ENCODE measurements around the gene AAGAB. TPM values are rescaled to one million over a fixed set of nuclear protein-coding genes. Genes with fewer than 3 reads are reported as not detected.

The AAGAB gene
- total RNA-seq, 1 experiment from 2014 or later: 56.5 TPM

GRCh38 chr15:67193223-67193990, 61.1 kb downstream of the AAGAB start:
- Histone ChIP-seq H3K4me1 (replicated peaks; ENCODE audit: insufficient read depth) (no peaks in the 10 kb centered on the region), H3K9me3 (ENCODE audit: insufficient read depth, low read depth) (no peaks in the 10 kb centered on the region), H4K20me1 (ENCODE audit: insufficient read depth) (no peaks in the 10 kb centered on the region), H3K4me2 (no peak overlapping the region), H3K4me3 (no peak overlapping the region), H3K9me2 (ENCODE audit: insufficient read depth) (no peaks in the 10 kb centered on the region), H3K27ac (0 out of 2 replicates have a peak overlapping the region, but pooled peaks have one; percentile 5), H3K79me2 (ENCODE audit: low read depth) (no peaks in the 10 kb centered on the region), H3K27me3 (ENCODE audit: insufficient read depth, low read depth) (no peaks in the 10 kb centered on the region), H3K36me3 (ENCODE audit: low read depth) (peaks cover 22% of the 10 kb centered on the region; the same call in 1 of the 2 replicates), H2AFZ (no peak overlapping the region), H3F3A (ENCODE audit: insufficient read depth, low read depth) (peaks cover 83% of the 10 kb centered on the region)
- intact Hi-C loops (cut with micrococcal nuclease; ENCODE audit: unreplicated experiment): loop anchor here (5.0 kb wide), 1 partner anchor 86 kb away; no protein-coding TSS in a partner anchor
- no TSS peak for BruUV-seq (replicated peaks)
- DNase-seq: no peak
- CTCF ChIA-PET: interaction anchor here (0.5 kb wide), 1 partner anchor 129 kb away, joined by 3 read pairs; no protein-coding TSS in a partner anchor
- no peak for TF ChIP-seq EZH2 (IDR thresholded peaks at IDR 0.05; ENCODE audit: low read depth)
- no peak for TF ChIP-seq CTCF (conservative IDR thresholded peaks at IDR 0.05)
- POLR2A ChIA-PET (ENCODE audit: unreplicated experiment): interaction anchor here (0.6 to 0.7 kb wide), 2 partner anchors 37 to 324 kb away, joined by 3 to 4 read pairs; no protein-coding TSS in a partner anchor

- peaks cover 75% of the 10 kb centered on the region for H3F3A ChIP-seq (ENCODE audit: insufficient read depth, low read depth)
- no peaks in the 10 kb centered on the region for H3K9me3 ChIP-seq (ENCODE audit: insufficient read depth, low read depth)
- intact Hi-C loops (cut with micrococcal nuclease; ENCODE audit: unreplicated experiment): loop anchor here (5.0 kb wide), 1 partner anchor 85 kb away; no protein-coding TSS in a partner anchor
- H3K9me2 ChIP-seq (ENCODE audit: insufficient read depth): no peaks in the 10 kb centered on the region
- no peak overlapping the region for H3K4me3 ChIP-seq
- H2AFZ ChIP-seq: no peak overlapping the region
- H3K27me3 ChIP-seq (ENCODE audit: insufficient read depth, low read depth): no peaks in the 10 kb centered on the region
- H3K4me2 ChIP-seq: no peak overlapping the region
- peaks cover 28% of the 10 kb centered on the region; the same call in 1 of the 2 replicates for H3K36me3 ChIP-seq (ENCODE audit: low read depth)
- peak overlapping the region; percentile 16; the same call in 1 of the 2 replicates for H3K27ac ChIP-seq
- H3K4me1 ChIP-seq (replicated peaks; ENCODE audit: insufficient read depth): no peaks in the 10 kb centered on the region
- no peak for DNase-seq
- BruUV-seq (replicated peaks): no TSS peak
- no peaks in the 10 kb centered on the region for H4K20me1 ChIP-seq (ENCODE audit: insufficient read depth)
- no peaks in the 10 kb centered on the region for H3K79me2 ChIP-seq (ENCODE audit: low read depth)
- ChIA-PET CTCF (no interaction called here), POLR2A (ENCODE audit: unreplicated experiment) (no interaction called here)
- TF ChIP-seq EZH2 (IDR thresholded peaks at IDR 0.05; ENCODE audit: low read depth) (no peak), CTCF (conservative IDR thresholded peaks at IDR 0.05) (no peak)
Observed at GRCh38 chr15:67192185-67192820, 62.2 kb downstream of the AAGAB start.

- no peak overlapping the region for H3K27ac ChIP-seq
- no peak for DNase-seq
Observed at GRCh38 chr15:67190813-67191212, 63.6 kb downstream of the AAGAB start.

More at GRCh38 chr15:67190813-67191212, 63.6 kb downstream of the AAGAB start:
- CTCF ChIA-PET: no interaction called here
- intact Hi-C loops (cut with micrococcal nuclease; ENCODE audit: unreplicated experiment): loop anchor here (5.0 kb wide), 1 partner anchor 84 kb away; no protein-coding TSS in a partner anchor
- TSS peak; percentile 13 for BruUV-seq (replicated peaks)
- H3K4me2 ChIP-seq: no peak overlapping the region
- POLR2A ChIA-PET (ENCODE audit: unreplicated experiment): no interaction called here
- no peaks in the 10 kb centered on the region for H3K79me2 ChIP-seq (ENCODE audit: low read depth)
- H3K4me1 ChIP-seq (replicated peaks; ENCODE audit: insufficient read depth): no peaks in the 10 kb centered on the region
- TF ChIP-seq EZH2 (IDR thresholded peaks at IDR 0.05; ENCODE audit: low read depth): no peak
- no peaks in the 10 kb centered on the region for H3K9me3 ChIP-seq (ENCODE audit: insufficient read depth, low read depth)
- H4K20me1 ChIP-seq (ENCODE audit: insufficient read depth): no peaks in the 10 kb centered on the region
- no peak overlapping the region for H3K4me3 ChIP-seq
- peaks cover 60% of the 10 kb centered on the region; the same call in 1 of the 2 replicates for H3F3A ChIP-seq (ENCODE audit: insufficient read depth, low read depth)
- H3K9me2 ChIP-seq (ENCODE audit: insufficient read depth): no peaks in the 10 kb centered on the region
- H3K27me3 ChIP-seq (ENCODE audit: insufficient read depth, low read depth): no peaks in the 10 kb centered on the region
- H2AFZ ChIP-seq: no peak overlapping the region
- H3K36me3 ChIP-seq (ENCODE audit: low read depth): peaks cover 33% of the 10 kb centered on the region; the same call in 1 of the 2 replicates

Measured in PC-9 (cell line).